ENCODE results near the gene NOD2.

- TF ChIP-seq, protein P1, sequence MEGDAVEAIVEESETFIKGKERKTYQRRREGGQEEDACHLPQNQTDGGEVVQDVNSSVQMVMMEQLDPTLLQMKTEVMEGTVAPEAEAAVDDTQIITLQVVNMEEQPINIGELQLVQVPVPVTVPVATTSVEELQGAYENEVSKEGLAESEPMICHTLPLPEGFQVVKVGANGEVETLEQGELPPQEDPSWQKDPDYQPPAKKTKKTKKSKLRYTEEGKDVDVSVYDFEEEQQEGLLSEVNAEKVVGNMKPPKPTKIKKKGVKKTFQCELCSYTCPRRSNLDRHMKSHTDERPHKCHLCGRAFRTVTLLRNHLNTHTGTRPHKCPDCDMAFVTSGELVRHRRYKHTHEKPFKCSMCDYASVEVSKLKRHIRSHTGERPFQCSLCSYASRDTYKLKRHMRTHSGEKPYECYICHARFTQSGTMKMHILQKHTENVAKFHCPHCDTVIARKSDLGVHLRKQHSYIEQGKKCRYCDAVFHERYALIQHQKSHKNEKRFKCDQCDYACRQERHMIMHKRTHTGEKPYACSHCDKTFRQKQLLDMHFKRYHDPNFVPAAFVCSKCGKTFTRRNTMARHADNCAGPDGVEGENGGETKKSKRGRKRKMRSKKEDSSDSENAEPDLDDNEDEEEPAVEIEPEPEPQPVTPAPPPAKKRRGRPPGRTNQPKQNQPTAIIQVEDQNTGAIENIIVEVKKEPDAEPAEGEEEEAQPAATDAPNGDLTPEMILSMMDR (IDR thresholded peaks at IDR 0.05; ENCODE audit: insufficient read depth, low read depth, low read length), result peak; percentile 15
- TF ChIP-seq EZH2 (IDR thresholded peaks at IDR 0.05; ENCODE audit: insufficient read depth, low read length), result no peak
Measured at GRCh38 chr16:50644729-50645128, 48.7 kb upstream of the NOD2 start.

All from astrocyte (in vitro differentiated cells and primary cell).